HL-60 (cell line): Measurements from ENCODE around the gene KRTAP10-7.
"Not testable (repeated sequence)": the region's sequence is repeated elsewhere in the genome, so short reads cannot be mapped to it uniquely, and the experiment has no call there.

Experiments
- CTCF ChIP-seq: IDR thresholded peaks from one replicate; pipeline ENCODE4 v1.5.1; 2011; ENCODE audit warnings: low read length, control low read depth, inconsistent platforms; ENCODE audit not compliant: insufficient read depth
- GABPA ChIP-seq: IDR thresholded peaks from 2 replicates; pipeline ENCODE4 v1.6.1; 2012; ENCODE audit warnings: low read depth
- POLR2AphosphoS5 ChIP-seq: IDR thresholded peaks from 2 replicates; pipeline ENCODE4 v1.6.1; 2012; ENCODE audit warnings: low read depth
- TF ChIP-seq, protein P1 (sequence below): IDR thresholded peaks from 2 replicates; pipeline ENCODE4 v1.6.1; 2012; ENCODE audit warnings: low read depth; ENCODE audit not compliant: insufficient replicate concordance

DNA sequence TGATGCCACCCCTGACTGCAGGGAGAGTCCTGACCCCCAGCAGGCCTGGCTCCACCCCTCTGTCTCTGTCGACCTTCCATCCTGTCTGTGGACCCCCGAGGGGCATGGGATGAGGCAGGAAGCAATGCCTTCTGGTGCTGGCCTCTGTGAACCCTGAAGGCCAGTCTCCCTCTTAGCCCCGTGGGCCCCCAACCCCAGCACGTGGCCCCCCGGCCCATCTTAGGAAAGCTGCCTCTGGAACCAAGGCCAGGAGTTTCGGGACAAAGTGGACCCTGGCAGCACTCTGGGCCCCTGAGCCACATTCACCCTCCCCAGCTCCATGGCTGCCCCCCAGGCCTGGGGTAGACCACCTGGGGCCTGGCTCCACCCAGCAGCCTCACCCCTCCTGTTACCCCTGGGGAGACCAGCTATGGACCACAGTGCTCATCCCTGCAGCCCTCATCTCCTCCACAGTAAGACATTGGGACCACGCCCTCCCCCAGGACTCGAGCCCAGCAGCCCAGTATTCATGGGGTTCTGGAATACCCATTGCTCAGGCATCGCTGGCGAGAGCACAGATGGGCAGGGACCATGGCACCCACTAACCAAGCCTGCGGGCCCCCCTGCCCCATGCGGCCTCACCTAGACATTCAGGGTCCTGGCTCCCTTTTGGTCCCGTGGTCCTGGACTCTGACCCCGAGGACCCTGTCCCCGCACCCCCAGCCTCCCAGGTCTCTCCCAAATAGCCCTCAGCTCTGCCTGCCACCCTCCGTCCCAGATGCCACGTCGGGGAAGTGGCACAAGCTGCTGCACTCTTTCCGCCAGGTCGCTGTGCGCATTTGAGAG, 38.3 kb downstream of the KRTAP10-7 start:
- not testable (repeated sequence) for TF ChIP-seq CTCF, POLR2AphosphoS5, GABPA
- TF ChIP-seq, protein P1, sequence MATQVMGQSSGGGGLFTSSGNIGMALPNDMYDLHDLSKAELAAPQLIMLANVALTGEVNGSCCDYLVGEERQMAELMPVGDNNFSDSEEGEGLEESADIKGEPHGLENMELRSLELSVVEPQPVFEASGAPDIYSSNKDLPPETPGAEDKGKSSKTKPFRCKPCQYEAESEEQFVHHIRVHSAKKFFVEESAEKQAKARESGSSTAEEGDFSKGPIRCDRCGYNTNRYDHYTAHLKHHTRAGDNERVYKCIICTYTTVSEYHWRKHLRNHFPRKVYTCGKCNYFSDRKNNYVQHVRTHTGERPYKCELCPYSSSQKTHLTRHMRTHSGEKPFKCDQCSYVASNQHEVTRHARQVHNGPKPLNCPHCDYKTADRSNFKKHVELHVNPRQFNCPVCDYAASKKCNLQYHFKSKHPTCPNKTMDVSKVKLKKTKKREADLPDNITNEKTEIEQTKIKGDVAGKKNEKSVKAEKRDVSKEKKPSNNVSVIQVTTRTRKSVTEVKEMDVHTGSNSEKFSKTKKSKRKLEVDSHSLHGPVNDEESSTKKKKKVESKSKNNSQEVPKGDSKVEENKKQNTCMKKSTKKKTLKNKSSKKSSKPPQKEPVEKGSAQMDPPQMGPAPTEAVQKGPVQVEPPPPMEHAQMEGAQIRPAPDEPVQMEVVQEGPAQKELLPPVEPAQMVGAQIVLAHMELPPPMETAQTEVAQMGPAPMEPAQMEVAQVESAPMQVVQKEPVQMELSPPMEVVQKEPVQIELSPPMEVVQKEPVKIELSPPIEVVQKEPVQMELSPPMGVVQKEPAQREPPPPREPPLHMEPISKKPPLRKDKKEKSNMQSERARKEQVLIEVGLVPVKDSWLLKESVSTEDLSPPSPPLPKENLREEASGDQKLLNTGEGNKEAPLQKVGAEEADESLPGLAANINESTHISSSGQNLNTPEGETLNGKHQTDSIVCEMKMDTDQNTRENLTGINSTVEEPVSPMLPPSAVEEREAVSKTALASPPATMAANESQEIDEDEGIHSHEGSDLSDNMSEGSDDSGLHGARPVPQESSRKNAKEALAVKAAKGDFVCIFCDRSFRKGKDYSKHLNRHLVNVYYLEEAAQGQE: not testable (repeated sequence)
